ENCODE results near the gene NDUFB1.

GRCh38 chr14:92144708-92145107 lies 23.2 kb upstream of the NDUFB1 start:
- TF ChIP-seq, protein P1, sequence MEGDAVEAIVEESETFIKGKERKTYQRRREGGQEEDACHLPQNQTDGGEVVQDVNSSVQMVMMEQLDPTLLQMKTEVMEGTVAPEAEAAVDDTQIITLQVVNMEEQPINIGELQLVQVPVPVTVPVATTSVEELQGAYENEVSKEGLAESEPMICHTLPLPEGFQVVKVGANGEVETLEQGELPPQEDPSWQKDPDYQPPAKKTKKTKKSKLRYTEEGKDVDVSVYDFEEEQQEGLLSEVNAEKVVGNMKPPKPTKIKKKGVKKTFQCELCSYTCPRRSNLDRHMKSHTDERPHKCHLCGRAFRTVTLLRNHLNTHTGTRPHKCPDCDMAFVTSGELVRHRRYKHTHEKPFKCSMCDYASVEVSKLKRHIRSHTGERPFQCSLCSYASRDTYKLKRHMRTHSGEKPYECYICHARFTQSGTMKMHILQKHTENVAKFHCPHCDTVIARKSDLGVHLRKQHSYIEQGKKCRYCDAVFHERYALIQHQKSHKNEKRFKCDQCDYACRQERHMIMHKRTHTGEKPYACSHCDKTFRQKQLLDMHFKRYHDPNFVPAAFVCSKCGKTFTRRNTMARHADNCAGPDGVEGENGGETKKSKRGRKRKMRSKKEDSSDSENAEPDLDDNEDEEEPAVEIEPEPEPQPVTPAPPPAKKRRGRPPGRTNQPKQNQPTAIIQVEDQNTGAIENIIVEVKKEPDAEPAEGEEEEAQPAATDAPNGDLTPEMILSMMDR (IDR thresholded peaks at IDR 0.05), result no peak
- TF ChIP-seq POLR2A (IDR thresholded peaks at IDR 0.05), result no peak
